ENCODE data around the gene PEX7.

The PEX7 gene

GRCh38 chr6:136963259-136963658 lies 140.9 kb downstream of the PEX7 start:
- in situ Hi-C loops (cut with HindIII; ENCODE audit: low sequenced_read_pairs): no loop called here

More at GRCh38 chr6:136963259-136963658, 140.9 kb downstream of the PEX7 start:
- no peak overlapping the region for H3K4me3 ChIP-seq (ENCODE audit: low read depth, low read length)
- no peak for TF ChIP-seq CTCF (IDR thresholded peaks at IDR 0.05; ENCODE audit: low read depth, low read length)
- no peak for DNase-seq (ENCODE audit: low read depth, low spot score)
